Measurements from ENCODE around the gene NOP16.

NOP16 gene

DNA sequence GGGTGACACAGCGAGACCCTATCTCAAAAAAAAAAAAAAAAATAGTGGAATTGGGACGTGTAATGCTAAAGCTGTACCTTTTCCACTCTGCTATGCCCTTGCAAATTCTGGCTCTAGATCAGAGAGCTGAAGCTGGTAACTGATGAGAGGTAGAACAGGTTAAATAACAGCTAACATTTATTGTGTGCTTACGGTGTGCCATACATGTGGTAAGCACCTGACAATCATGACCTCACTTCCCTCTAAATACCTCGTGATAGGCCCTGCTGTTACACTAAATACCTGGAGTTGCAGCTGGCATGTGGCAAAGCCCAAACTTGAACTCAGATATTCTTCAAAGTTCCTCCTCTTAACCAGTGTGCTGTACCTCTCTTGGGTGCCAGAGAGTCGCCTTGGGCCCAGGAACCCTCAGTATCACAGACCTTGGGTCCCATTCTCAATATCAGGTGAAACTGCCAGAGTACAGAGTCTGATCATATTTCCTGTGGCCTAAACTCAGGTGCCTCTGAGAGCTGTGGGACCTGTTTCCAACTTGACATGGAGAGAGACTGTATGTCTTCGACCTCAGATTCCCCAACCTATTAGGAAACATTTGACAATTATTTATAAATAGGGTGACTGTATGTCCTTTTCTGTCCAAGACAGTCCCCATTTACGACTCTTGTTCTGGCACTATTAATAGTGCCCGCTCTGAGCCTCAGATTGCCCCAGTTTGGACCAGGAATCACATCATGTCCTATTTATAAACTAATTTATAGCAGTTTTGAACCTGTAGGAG lies 18.3 kb downstream of the NOP16 start:
- Histone ChIP-seq H3K27me3 (ENCODE audit: low read depth) (no peaks in the 10 kb centered on the region), H3K36me3 (replicated peaks) (no peaks in the 10 kb centered on the region), H3K9me3 (no peaks in the 10 kb centered on the region), H3K4me3 (no peak overlapping the region), H3K4me1 (peaks cover 4% of the 10 kb centered on the region; the same call in 1 of the 2 replicates)
- DNase-seq (ENCODE audit: low spot score in 2 of 2): no peak
- in situ Hi-C loops (cut with MboI; ENCODE audit: low sequenced_read_pairs): no loop called here

DNA sequence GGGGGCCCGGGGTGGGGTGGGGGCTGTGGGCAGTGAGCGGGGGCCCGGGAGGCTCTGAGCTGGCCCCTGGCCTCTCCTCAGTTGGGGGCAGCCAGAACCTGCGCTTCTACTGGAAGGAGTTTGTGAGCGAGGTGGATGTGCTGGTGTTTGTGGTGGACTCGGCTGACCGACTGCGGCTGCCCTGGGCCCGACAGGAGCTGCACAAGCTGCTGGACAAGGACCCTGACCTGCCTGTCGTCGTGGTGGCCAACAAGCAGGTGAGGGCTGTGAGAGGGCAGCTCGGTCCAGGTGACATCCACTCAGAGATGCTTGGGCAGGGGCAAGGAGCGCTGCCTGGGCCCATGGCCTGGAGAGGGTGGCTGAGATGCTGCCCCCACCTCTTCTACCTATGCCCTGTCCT lies 19.7 kb downstream of the NOP16 start:
- Histone ChIP-seq H3K36me3 (replicated peaks) (no peaks in the 10 kb centered on the region), H3K27me3 (ENCODE audit: low read depth) (no peaks in the 10 kb centered on the region), H3K4me1 (peaks cover 3% of the 10 kb centered on the region; the same call in 1 of the 2 replicates), H3K9me3 (no peaks in the 10 kb centered on the region), H3K4me3 (no peak overlapping the region)
- DNase-seq (ENCODE audit: low spot score in 2 of 2): no peak
- in situ Hi-C loops (cut with MboI; ENCODE audit: low sequenced_read_pairs): no loop called here

- H3K4me3 ChIP-seq: no peak overlapping the region
- H3K9me3 ChIP-seq: no peaks in the 10 kb centered on the region
- no peaks in the 10 kb centered on the region for H3K4me1 ChIP-seq
- H3K27me3 ChIP-seq (ENCODE audit: low read depth): no peaks in the 10 kb centered on the region
- in situ Hi-C loops (cut with MboI; ENCODE audit: low sequenced_read_pairs): no loop called here
- no peaks in the 10 kb centered on the region for H3K36me3 ChIP-seq (replicated peaks)
- DNase-seq (ENCODE audit: low spot score in 2 of 2): no peak
Measured at GRCh38 chr5:176366232-176366894, 22.0 kb downstream of the NOP16 start.

- in situ Hi-C loops (cut with MboI; ENCODE audit: low sequenced_read_pairs): no loop called here
- Histone ChIP-seq H3K4me3 (no peak within 1 kb of the TSS), H3K9me3 (no peaks in the 10 kb centered on the region), H3K36me3 (replicated peaks) (no peaks in the 10 kb centered on the region), H3K4me1 (no peaks in the 10 kb centered on the region), H3K27me3 (ENCODE audit: low read depth) (no peaks in the 10 kb centered on the region)
- no peak for DNase-seq (ENCODE audit: low spot score in 2 of 2)
Measured at GRCh38 chr5:176365351-176366231, 22.8 kb downstream of the NOP16 start, which contains the start of gene ARL10. Gene ARL10, plus strand, starts transcription at chr5:176365487. Its CDS starts 77 bp downstream, at chr5:176365564.

- Histone ChIP-seq H3K4me3 (no peak overlapping the region), H3K27me3 (ENCODE audit: low read depth) (no peaks in the 10 kb centered on the region), H3K9me3 (no peaks in the 10 kb centered on the region), H3K4me1 (no peaks in the 10 kb centered on the region), H3K36me3 (replicated peaks) (no peaks in the 10 kb centered on the region)
- in situ Hi-C loops (cut with MboI; ENCODE audit: low sequenced_read_pairs): no loop called here
- DNase-seq (ENCODE audit: low spot score in 2 of 2): no peak
Measured at GRCh38 chr5:176364765-176365350, 23.5 kb downstream of the NOP16 start.

DNA sequence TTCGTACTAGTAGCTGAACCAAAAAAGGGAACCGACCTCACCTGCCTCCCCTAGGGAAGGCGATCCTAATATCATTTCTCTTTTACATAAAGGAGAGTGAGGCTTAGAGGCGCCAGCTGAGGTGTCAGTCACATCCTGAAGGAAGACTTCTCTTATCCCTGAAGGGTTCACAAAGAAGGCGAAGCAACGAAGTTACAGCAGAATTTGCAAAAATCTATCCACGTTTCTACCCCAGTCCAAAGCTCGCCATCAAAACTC lies 26.2 kb downstream of the NOP16 start:
- H3K36me3 ChIP-seq (replicated peaks): peaks cover 22% of the 10 kb centered on the region
- peak overlapping the region; percentile 87 for H3K4me3 ChIP-seq
- no peaks in the 10 kb centered on the region for H3K27me3 ChIP-seq (ENCODE audit: low read depth)
- H3K4me1 ChIP-seq: no peaks in the 10 kb centered on the region
- no peaks in the 10 kb centered on the region for H3K9me3 ChIP-seq
- no peak for DNase-seq (ENCODE audit: low spot score in 2 of 2)
- in situ Hi-C loops (cut with MboI; ENCODE audit: low sequenced_read_pairs): no loop called here

DNA sequence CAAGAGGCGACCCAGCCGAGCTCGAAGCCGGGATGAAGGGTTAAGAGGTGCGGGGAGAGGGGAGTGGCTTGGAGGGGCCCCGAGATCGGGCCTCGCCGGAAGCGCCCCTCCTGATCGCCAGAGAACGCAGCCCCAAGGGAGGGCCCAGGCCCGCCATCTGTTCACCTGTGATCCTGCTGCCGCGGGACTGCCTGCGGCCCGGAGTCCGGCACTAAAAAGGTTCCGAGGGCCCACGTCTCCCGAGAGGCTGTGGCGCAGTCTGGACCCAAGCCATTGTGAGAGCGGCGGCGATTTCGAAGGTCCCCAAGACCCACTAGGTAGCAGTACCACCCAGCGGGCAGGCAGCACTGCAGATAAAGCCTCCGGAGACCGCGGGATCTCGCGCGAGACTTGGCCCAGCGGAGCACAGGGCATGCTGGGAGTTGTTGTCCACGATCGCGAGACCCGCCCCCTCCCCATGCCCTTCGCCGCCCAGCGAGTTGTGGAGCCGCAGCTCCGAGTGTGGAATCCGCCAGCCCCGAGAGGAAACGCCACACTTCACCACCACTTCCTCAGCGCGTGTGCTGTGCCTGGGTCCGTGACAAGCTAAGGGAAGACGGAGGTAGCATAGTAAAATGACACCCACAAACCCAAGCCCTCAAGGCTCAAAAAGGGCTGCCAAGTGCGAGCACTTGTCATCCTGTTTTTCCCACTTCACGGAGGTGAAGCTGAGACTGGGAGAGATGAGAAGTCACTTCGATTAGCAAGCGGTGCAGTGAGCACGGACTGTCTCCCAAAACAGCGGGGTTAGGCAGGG lies 26.8 kb downstream of the NOP16 start, which contains the start of gene KIAA1191:
TSS of gene KIAA1191 (minus strand) at position 328 of the 796 bp plus-strand sequence. CDS start 2,256 bp downstream, outside the sequence.
- in situ Hi-C loops (cut with MboI; ENCODE audit: low sequenced_read_pairs): no loop called here
- Histone ChIP-seq H3K4me3 (peak within 1 kb of the TSS; percentile 87), H3K36me3 (replicated peaks) (peaks cover 24% of the 10 kb centered on the region), H3K27me3 (ENCODE audit: low read depth) (no peaks in the 10 kb centered on the region), H3K9me3 (no peaks in the 10 kb centered on the region), H3K4me1 (no peaks in the 10 kb centered on the region)
- peak; percentile 87 to 97 for DNase-seq (ENCODE audit: low spot score in 2 of 2)

DNA sequence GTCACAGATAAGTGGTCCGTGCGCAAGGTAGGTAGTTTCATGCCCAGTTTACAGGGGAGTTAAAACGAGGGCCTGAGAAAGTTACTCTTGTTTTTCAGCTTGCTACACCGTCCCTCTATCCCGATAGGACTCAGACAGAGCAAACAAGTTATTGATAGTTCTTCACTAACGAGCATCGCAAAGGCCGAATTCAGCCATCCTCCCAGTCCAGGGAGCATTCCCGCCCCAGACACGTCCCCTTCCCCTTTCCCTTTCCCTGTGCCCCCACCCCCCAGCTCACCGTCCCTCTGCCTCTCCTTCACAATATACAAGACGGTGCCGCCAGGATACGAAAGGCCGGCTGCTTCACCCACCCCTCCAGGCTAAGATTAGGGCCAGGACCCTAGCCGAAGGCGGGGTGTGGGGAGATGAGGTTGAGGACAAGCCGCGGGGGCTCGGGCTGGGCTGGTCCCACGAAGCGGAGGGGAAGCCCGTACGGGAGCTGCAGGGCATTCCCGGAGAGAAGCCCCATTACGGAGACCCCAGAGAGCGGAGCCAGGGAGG lies 27.4 kb downstream of the NOP16 start:
- in situ Hi-C loops (cut with MboI; ENCODE audit: low sequenced_read_pairs): no loop called here
- H3K4me1 ChIP-seq: no peaks in the 10 kb centered on the region
- peak in 1 of 2 experiments; percentile 43 for DNase-seq (ENCODE audit: low spot score in 2 of 2)

GRCh38 chr5:176359658-176360057 lies 28.7 kb downstream of the NOP16 start:
- no peaks in the 10 kb centered on the region for H3K4me1 ChIP-seq
- H3K27me3 ChIP-seq (ENCODE audit: low read depth): no peaks in the 10 kb centered on the region
- no peaks in the 10 kb centered on the region for H3K9me3 ChIP-seq
- no peak for DNase-seq (ENCODE audit: low spot score in 2 of 2)
- no peak overlapping the region for H3K4me3 ChIP-seq
- H3K36me3 ChIP-seq (replicated peaks): peaks cover 35% of the 10 kb centered on the region
- in situ Hi-C loops (cut with MboI; ENCODE audit: low sequenced_read_pairs): no loop called here

More for the DNA sequence above, 27.4 kb downstream of the NOP16 start:
- Histone ChIP-seq H3K4me3 (peak overlapping the region; percentile 87), H3K27me3 (ENCODE audit: low read depth) (no peaks in the 10 kb centered on the region), H3K36me3 (replicated peaks) (peaks cover 30% of the 10 kb centered on the region), H3K9me3 (no peaks in the 10 kb centered on the region)

DNA sequence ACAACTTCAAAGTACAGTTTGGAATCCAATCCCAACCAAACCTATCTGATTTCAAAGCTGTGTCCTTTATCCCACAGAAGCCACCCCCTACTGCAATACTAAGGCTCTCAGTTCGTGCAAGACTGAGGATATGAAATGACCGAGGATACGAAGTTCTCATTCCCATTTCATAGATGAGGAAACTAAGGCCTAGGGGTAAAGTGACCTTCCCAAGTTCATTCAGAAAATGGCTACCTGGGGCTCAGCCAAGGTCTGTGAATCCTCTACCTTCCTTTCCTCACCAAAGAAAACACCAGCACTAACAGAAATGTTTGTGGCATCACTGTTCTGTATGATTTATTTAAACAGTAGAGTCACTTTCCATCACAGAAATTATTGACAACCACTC lies 32.2 kb downstream of the NOP16 start:
- in situ Hi-C loops (cut with MboI; ENCODE audit: low sequenced_read_pairs): no loop called here
- peaks cover 63% of the 10 kb centered on the region for H3K36me3 ChIP-seq (replicated peaks)

DNA sequence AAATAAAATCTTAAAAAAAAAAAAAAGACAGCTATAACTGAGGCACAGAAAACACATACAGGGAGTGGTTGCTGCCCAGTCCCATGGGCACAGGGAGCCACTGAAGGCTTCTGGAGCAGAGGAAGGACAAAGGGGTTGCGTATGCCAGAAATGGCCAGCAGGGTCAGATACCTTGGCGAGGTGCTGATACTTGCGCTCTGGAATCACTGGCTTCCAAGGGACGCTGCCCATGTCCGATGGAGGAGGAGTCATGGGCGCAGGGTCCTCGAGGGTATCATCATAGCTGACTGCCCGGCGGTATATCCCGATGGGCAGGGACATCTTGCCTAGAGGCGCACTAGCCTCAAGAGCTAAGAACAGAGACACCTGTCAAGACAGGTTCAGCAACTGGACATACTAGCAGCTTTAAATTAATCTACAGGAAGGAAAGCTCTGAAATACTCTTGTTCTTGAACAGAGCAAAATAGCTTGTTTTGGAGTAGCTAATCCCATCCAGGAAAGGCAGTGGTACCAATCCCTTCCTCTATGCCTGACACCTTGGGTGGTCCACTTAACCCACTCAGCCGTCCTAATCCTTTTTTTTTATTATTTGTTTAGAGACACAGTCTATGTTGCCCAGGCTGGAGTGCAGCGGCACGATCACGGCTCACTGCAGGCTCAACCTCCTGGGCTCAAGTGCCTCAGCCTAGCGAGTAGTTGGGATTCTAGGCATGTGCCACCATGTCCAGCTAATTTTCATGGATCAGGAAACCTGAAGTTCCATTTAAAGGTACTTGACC lies 32.8 kb downstream of the NOP16 start:
- Histone ChIP-seq H3K36me3 (replicated peaks) (peaks cover 69% of the 10 kb centered on the region), H3K4me1 (no peaks in the 10 kb centered on the region), H3K4me3 (no peak overlapping the region), H3K9me3 (no peaks in the 10 kb centered on the region), H3K27me3 (ENCODE audit: low read depth) (no peaks in the 10 kb centered on the region)
- peak in 1 of 2 experiments; percentile 21 for DNase-seq (ENCODE audit: low spot score in 2 of 2)
- in situ Hi-C loops (cut with MboI; ENCODE audit: low sequenced_read_pairs): no loop called here

More for the DNA sequence above, 32.2 kb downstream of the NOP16 start:
- Histone ChIP-seq H3K4me1 (no peaks in the 10 kb centered on the region), H3K27me3 (ENCODE audit: low read depth) (no peaks in the 10 kb centered on the region), H3K4me3 (no peak overlapping the region), H3K9me3 (no peaks in the 10 kb centered on the region)
- DNase-seq (ENCODE audit: low spot score in 2 of 2): no peak

DNA sequence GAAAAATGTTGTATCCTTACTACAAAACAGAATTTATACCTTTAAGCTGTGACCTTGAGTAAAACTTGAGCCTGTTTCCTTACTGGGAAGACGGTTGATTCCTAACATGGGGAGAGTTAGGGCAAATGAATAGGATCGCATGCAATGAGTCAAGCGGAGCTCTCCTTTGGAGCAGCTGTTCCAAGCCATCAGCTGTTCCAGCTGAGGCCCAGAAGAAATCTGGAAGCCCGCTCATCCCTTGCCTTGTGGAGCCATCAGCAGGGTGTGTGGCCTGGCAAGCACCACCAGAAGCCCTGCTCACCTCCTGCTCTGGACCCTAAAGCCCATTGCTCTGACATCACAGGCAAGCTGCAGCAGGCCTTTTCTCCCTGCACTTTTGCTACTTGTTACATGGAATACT lies 34.9 kb downstream of the NOP16 start:
- Histone ChIP-seq H3K36me3 (replicated peaks) (peaks cover 80% of the 10 kb centered on the region), H3K4me1 (no peaks in the 10 kb centered on the region), H3K4me3 (no peak overlapping the region), H3K9me3 (no peaks in the 10 kb centered on the region), H3K27me3 (ENCODE audit: low read depth) (no peaks in the 10 kb centered on the region)
- DNase-seq (ENCODE audit: low spot score in 2 of 2): no peak
- in situ Hi-C loops (cut with MboI; ENCODE audit: low sequenced_read_pairs): no loop called here

All from HAP-1 (cell line).